Esophagus mucosa (tissue), 1 donor: ENCODE data around the gene GPATCH2. TPM values are rescaled to one million over a fixed set of nuclear protein-coding genes. Genes with fewer than 3 reads are reported as not detected.
"Not testable (repeated sequence)": the region's sequence is repeated elsewhere in the genome, so short reads cannot be mapped to it uniquely, and the experiment has no call there.

Source experiments
- ATAC-seq: fragments of 200-7000 bp; cut with Tn5 transposase; one replicate; pipeline ENCODE4 v1.9.1; 2020
- total RNA-seq: library from RNA; stranded (reverse); gene quantifications from one replicate; pipeline ENCODE4 v1.2.4, GENCODE V29; 2023
- donor health status: DM: yes; HTN: yes; CAD: no.

Gene GPATCH2
- total RNA-seq, 1 donor from 2014 or later, result 6.5 TPM

DNA sequence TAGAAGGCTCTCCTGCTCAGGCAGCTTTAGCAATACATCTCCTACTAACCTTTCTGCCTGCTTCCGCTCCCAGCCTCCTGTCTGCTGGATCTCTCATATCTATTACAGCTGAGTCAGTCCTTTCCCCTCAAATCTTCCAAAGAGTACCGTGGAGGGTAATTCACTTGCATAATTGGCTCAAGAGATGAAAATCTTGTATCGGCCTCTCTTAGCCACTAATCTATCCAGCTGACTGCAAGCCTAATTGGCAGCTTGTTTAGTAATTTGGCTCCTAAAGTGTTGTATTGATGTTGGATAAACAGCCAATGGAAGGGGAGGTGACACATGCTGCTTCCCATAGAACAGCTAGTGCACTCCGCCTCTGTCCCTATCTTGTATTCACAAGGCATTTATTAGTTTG, 195.7 kb downstream of the GPATCH2 start:
- no peak for ATAC-seq

DNA sequence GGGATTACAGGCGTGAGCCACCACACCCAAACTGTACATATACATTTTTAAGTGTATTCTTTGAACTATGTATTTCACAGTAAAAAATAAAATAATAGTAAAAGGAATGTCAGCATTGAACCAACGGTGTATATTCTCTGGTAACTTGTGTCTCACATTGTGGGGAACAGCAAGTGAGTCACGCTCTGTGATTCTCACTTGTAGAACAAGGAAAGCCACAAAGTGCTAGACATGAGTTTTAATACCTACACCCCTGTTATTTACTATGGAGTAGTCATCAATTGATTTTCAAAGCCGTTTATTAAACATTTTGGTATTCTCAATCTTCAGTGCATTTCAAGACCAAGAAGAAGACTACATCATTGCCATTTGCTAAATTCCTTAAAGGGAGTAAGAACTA, 197.2 kb downstream of the GPATCH2 start:
- ATAC-seq, result no peak

DNA sequence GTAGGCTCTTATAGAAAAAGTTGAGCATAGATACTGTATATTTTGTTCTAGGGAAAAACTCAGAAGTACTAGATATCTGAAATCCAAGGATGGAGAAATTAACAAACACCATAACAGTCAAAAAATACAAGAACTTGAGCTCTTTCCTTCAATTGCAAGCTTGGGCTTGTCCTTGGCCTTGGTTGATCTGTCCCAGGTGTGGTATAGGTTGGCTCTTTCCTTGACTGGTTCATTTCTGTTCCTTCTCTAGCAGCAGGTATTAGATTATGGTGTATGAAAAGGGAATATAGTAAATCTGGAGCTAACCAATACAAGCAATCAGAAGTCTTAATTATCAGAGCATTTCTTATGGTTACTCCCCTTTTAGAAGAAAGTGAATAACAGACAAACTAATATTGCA, 198.6 kb downstream of the GPATCH2 start:
- ATAC-seq, result no peak

DNA sequence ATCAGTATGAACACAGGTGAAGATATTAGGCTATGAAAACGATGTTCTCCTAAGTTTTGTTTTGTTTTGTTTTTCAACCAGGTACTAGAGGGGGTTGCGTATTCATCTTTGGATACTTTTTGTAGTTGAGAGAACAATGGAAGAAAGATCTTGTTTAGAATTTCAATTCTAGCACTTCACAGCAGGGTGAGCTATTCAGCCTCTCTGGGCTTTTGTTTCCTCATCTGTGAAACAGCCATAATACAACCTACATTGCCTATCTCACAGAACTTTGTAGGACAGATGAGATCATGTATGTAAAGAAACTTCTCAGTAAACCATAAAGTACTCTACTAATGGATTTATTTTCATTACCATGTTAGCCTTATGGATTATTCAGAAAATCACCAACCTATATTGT, 199.5 kb downstream of the GPATCH2 start:
- ATAC-seq, result no peak

DNA sequence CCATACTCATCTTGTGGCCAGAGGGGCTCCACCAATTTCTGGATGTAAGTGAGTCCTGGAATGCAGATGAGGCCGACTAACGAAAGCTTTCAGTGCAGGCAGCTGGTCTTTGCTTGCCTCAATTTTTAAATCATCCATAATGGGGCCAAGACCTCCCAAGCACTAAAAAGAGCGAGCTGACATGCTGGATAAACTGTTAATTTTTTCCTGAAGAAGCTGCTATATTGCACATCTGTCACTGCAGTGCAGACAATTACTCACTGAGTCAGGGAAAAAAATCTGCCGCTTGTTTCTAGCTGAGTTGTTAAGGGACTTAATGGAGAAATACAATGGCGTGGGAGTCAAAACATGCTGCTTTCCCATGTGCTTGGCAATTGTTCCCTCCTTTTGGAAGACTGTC, 205.5 kb downstream of the GPATCH2 start:
- ATAC-seq, result no peak

DNA sequence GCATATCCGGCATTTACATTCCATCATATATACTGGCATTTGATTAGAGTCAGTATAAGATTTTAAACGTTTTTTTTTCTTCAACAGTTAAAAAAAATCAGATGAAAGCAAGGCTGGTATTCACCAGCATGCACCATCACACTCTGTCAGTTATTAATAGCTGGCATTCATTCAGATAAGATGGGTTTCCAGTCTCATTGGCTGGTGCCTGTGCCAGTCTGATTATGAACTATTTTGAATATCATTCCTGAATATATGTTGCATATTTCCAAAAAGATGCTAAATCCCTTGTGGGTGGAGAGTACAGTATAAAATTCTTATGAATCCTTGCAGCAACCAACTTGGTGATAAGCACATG, 211.7 kb downstream of the GPATCH2 start:
- ATAC-seq, result no peak

DNA sequence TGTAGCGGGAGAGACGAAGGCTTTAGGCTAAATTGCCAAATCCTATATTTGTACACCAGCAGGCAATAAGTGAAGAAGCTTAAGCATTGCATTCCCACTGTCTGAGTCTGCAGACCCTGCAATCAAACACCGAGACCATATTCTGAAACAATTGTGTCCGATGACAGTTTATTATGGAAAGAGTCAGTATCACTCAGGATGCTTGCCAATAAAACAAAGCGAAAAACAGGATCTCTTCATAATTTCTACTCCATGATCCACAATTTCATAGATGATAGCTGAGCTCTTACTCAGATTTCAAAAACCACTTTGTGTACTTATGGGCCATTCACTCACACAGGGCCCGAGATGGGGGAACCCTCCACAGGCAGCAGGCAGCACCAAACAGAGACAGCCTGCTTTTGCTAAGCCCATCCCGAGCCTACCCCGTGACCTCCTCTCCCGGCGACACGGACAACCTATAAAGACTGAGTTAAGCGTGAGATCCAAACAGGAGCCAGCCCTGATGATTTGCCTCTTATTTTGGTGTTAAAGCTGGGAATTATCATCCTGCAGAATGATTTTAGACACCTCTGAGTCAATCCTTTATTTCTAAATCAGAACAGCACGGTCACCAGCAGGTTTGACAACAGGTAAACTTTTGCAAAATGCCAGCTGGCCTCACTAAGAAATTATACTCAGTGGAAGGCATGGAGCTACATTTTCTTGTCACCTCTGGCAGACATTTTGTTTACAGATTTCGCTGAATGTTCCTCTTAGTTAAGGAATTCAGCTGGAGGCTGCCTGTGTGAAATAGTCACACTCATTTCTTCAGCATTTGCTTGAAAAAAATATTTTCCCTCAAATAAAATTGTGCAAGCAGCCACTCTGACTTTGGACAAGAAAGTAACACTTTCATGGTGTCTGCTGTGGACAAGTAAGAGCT, 212.4 kb downstream of the GPATCH2 start:
- no peak for ATAC-seq

DNA sequence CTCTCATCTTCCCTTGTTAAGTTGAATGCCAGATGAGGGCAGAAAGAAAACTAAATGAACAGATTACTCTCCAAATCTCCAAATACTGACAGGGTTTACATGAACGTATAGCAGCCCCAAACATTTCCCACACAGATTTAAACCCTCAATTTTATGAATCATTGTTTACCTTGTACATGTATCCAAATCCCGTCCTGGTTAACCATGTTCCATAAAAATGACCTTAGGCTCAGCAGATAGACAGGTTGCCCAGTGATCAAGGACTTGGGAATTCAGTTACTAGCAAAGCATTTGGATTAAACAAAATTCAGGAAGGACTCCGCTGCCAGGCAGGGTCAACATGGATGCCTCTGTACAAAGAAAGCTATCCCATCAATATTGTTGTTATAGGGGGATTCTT, 213.5 kb downstream of the GPATCH2 start:
- ATAC-seq, result no peak

DNA sequence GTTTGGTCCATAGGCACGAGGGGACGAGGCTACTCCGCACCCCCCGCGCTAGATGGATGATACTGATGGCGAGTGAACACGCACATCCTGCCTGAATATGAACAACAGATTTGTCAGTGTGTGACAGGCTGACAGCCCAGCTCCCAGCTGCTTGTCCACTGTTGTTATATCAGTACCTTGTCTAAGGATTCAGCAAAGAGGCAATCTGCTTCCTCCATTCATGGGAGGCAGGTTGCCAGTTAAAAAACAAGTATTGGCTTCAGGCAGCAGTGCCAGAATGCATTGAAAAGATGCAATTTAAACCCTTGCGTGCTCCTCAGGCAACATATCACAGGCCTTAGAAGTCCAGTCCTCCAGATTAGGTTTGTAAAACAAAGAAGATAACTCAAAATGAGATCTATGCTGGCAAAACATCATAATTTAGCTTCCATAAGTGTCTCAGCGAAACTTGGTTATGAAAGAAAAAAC, 223.3 kb downstream of the GPATCH2 start:
- ATAC-seq, result no peak

DNA sequence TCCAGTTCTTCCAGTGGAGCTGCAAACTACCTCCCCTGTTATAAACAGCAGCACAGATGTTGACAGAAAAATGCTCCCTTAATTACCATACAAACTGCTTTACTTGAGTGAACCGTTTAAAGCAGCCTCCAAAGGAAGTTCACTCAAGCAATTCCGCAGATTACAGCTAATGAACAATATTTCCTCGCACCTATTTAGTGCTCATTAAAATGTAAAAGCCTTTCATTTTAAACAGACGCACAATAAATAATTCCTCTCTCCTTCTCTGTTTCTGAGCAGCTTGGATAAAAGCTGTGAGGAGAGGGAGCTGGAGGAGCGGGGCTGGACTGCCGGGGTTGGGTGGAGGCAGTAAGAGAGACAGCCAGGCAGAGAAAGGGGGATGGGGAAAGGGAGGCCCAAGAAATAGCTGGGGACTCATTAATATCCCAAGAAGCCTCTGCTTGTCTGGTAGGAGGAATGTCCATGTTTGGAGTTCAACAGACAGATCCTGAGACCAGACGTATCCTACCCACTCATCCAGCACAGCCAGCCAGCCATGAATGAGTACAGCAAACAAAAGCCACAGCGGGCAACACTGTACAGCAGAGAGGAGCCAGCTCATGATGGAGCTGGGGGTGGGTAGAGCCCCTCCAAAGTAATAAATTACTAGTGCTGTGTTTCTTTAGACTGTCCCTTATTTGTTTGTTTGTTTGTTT, 227.7 kb downstream of the GPATCH2 start:
- ATAC-seq, result no peak

DNA sequence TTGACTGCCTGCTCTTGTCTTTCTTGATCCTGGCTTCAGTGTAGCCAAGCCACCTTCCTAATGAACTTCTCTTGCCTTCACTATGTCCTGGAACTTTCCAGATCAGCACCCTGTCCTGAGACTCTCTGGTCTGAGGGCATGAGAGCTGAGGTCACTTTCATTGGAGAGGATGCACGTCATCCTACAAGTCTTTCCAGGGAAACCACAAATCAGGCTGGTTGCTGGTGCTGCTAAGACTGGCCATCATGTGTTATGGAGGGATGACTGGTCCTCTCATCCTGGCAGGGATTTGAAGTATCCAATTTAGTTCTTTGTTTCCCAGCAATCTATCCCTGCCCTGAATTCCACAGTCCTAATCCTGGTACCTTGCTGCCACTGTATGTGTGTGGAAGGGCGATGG, 228.6 kb downstream of the GPATCH2 start:
- no peak for ATAC-seq

DNA sequence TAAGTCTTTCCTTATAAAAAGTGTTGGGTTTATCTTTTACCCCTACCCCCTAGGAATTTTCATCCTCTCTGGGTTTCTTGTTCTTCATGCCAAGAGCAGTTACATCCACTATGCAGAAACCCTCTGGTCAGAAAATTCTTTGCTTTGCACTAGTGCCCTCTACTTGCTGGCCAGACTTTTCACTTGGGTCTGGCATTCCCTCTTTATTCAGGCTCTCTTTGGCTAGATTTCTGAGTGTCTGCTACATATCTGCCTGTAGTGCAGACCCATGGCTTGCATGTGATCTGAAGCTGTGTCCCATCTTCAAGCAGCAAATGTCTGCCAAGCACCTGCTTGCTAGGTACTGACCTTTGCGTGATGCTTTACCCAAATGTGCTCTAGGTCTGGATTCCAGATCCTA, 237.0 kb downstream of the GPATCH2 start:
- no peak for ATAC-seq

DNA sequence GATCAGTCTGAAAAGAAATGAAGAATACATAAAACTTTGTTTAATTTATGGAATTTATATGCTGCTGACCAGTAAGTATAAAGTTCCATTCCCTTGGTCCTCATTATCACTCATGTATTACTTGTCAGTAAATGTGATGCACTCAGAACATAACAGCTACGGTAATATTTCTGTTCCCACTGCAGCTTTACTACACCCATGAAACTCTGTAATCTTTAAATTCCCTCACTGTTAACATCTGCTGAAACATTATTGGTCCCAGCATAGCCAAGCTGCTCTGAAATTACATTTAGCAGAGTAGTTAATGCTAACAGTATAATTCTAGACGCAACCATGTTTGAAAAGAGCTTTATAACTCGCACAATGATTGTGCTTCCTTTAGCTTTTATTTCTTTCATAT, 238.4 kb downstream of the GPATCH2 start:
- ATAC-seq, result no peak

DNA sequence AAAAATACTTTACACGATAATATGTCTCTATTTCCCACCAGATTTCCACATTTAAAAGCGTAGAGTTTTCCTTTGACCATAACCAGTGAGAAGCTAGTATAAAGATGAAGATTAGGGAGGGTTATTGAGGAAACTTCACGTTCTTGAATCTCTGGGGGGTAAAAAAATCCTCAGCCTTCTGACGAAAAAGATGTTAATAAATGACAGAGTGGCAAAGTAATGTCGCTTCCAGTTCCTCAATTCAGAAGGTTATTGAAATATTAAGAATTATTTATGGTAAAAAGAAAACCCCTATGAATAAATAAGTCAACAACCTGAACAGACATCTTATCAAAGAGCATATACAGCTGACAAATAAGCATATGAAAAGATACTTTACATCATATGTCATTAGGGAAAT, 241.0 kb downstream of the GPATCH2 start:
- no peak for ATAC-seq

DNA sequence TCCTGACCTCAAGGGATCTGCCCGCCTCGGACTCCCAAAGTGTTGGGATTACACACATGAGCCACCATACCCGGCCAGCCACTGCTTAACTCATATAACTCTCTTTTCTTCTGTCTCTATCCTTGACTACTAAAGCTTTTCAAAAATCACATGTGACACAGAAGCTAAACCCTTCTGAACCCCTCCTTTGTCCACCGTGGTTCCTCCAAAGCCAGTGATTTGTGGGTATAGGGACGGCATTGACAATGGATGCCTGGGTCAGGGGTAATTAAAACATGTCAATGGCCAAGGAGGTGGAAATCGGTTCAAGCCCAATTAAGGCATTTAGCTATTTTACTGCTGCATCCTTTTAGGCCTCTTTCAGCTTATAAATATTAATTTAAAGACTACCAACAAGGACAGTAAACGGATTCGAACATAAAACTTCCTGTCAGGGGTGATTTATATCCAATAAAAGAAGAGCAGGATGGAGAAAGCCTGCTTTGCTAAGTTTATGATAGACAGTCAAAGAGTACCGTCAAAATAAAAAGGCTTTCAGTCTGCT, 242.3 kb downstream of the GPATCH2 start:
- no peak for ATAC-seq

DNA sequence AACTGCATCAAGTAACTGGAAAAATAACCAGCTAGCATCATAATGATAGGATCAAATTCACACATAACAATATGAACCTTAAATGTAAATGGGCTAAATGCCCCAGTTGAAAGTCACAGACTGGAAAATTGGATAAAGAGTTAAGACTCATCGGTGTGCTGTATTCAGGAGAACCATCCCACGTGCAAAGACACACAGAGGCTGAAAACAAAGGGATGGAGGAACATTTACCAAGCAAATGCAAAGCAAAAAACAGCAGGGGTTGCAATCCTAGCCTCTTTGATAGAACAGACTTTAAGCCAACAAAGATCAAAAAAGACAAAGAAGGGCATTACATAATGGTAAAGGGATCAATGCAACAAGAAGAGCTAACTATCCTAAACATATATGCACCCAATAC, 249.1 kb downstream of the GPATCH2 start:
- ATAC-seq, result not testable (repeated sequence)

DNA sequence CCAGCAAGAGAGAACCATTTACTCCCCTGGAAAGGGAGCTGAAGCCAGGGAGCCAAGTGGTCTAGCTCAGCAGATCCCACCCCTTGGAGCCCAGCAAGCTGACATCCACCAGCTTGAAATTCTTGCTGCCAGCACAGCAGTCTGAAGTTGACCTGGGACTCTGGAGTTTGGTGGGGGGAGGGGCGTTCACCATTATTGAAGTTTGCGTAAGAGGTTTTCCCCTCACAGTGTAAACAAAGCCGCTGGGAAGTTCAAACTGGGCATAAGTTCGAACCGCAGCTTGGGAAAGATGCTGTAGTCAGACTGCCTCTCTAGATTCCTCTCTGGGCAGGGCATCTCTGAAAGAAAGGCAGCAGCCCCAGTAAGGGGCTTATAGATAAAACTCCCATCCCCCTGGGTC, 251.1 kb downstream of the GPATCH2 start:
- ATAC-seq, result not testable (repeated sequence)

DNA sequence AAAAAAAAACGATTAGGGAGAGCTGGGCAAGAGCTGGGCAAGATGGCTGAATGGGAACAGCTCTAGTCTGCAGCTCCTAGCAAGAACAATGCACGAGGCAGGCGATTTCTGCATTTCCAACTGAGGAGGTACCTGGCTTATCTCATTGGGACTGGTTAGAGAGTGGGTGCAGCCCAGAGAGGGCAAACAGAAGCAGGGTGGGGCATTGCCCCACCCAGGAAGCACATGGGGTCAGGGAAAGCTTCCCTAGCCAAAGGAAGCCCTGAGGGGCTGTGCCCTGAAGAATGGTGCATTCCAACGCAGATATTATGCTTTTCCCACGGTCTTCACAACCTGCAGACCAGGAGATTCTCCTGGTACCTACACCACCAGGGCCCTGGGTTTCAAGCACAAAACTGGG, 251.6 kb downstream of the GPATCH2 start:
- ATAC-seq, result no peak

Other genes starting within 250 kb of the GPATCH2 start
- gene SPATA17, start 254 bp upstream of the GPATCH2 start, total RNA-seq, result 1.00 TPM